KMS-11 (cell line): Measurements from ENCODE around the gene CADPS2.

Experiments used
- H2AFZ ChIP-seq: fragments of 200-600 bp; sonication (generic); 2 replicates; pipeline ENCODE4 v1.6.1; 2016; ENCODE audit warnings: antibody characterized with exemption, mixed run types, low read depth
- H3K27ac ChIP-seq: fragments of 200-600 bp; sonication (generic); 2 replicates; pipeline ENCODE4 v1.6.1; 2016; ENCODE audit warnings: mild to moderate bottlenecking, mixed run types
- H3K27me3 ChIP-seq: fragments of 200-600 bp; sonication (generic); 2 replicates; pipeline ENCODE4 v1.6.1; 2017; ENCODE audit warnings: mild to moderate bottlenecking, low read depth, mixed run types, moderate library complexity; ENCODE audit not compliant: insufficient read depth
- H3K36me3 ChIP-seq: fragments of 200-600 bp; sonication (generic); 2 replicates; pipeline ENCODE4 v1.6.1; 2017; ENCODE audit warnings: mild to moderate bottlenecking, mixed run types; ENCODE audit not compliant: insufficient read depth
- H3K4me1 ChIP-seq: fragments of 200-600 bp; sonication (generic); 2 replicates; pipeline ENCODE4 v1.6.1; 2016; ENCODE audit warnings: mild to moderate bottlenecking, low read depth, mixed run types; ENCODE audit not compliant: poor library complexity, severe bottlenecking
- H3K4me2 ChIP-seq: fragments of 200-600 bp; sonication (generic); 2 replicates; pipeline ENCODE4 v1.7.0; 2016; ENCODE audit warnings: mild to moderate bottlenecking, mixed run types
- H3K4me3 ChIP-seq: fragments of 200-600 bp; sonication (generic); IDR thresholded peaks from 2 replicates; pipeline ENCODE4 v1.6.1; 2017; ENCODE audit warnings: low read depth, low read length, mixed read lengths; ENCODE audit not compliant: insufficient read depth
- H3K79me2 ChIP-seq: fragments of 200-600 bp; sonication (generic); 2 replicates; pipeline ENCODE4 v1.6.1; 2016; ENCODE audit warnings: low read depth, mixed run types; ENCODE audit not compliant: insufficient read depth
- H3K9ac ChIP-seq: fragments of 200-600 bp; sonication (generic); 2 replicates; pipeline ENCODE4 v1.6.1; 2016; ENCODE audit warnings: mild to moderate bottlenecking, mixed run types
- H4K20me1 ChIP-seq: fragments of 200-600 bp; sonication (generic); 2 replicates; pipeline ENCODE4 v1.6.1; 2016; ENCODE audit warnings: mild to moderate bottlenecking, mixed run types; ENCODE audit not compliant: insufficient read depth
- TF ChIP-seq, protein P1 (sequence below): fragments of 200-600 bp; sonication (generic); conservative IDR thresholded peaks from 2 replicates; pipeline ENCODE4 v1.6.1; 2017; ENCODE audit warnings: low read depth, mild to moderate bottlenecking, antibody characterized with exemption, low read length, moderate library complexity, mixed read lengths

CADPS2 gene

DNA sequence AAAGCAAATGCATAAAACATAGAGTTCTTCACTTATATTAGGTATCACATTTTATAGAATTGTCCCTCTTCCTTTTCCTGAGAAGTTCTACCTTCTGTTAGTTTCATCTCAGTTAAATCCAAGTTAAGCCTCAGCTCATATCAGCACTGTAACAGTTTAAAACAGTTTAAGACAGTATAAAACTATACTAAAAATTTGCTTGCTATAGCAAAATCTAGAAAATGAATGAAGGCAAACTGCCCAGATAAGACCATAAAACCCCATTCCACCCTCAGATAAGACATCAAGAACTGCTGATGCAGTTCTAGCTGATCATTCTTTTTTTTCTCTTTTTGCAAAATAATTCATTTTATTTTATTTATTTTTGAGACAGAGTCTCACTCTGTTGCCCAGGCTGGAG, 364.5 kb downstream of the CADPS2 start:
- H3K27me3 ChIP-seq = no peaks in the 10 kb centered on the region
- peak overlapping the region; percentile 50 for H3K4me2 ChIP-seq
- H2AFZ ChIP-seq = no peak overlapping the region
- H3K4me1 ChIP-seq = peaks cover 48% of the 10 kb centered on the region
- H3K79me2 ChIP-seq = no peaks in the 10 kb centered on the region
- H3K27ac ChIP-seq = no peak overlapping the region
- H3K4me3 ChIP-seq = no peak overlapping the region
- H3K36me3 ChIP-seq = no peaks in the 10 kb centered on the region
- TF ChIP-seq, protein P1, sequence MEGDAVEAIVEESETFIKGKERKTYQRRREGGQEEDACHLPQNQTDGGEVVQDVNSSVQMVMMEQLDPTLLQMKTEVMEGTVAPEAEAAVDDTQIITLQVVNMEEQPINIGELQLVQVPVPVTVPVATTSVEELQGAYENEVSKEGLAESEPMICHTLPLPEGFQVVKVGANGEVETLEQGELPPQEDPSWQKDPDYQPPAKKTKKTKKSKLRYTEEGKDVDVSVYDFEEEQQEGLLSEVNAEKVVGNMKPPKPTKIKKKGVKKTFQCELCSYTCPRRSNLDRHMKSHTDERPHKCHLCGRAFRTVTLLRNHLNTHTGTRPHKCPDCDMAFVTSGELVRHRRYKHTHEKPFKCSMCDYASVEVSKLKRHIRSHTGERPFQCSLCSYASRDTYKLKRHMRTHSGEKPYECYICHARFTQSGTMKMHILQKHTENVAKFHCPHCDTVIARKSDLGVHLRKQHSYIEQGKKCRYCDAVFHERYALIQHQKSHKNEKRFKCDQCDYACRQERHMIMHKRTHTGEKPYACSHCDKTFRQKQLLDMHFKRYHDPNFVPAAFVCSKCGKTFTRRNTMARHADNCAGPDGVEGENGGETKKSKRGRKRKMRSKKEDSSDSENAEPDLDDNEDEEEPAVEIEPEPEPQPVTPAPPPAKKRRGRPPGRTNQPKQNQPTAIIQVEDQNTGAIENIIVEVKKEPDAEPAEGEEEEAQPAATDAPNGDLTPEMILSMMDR = no peak
- no peak overlapping the region for H3K9ac ChIP-seq
- H4K20me1 ChIP-seq = no peaks in the 10 kb centered on the region

DNA sequence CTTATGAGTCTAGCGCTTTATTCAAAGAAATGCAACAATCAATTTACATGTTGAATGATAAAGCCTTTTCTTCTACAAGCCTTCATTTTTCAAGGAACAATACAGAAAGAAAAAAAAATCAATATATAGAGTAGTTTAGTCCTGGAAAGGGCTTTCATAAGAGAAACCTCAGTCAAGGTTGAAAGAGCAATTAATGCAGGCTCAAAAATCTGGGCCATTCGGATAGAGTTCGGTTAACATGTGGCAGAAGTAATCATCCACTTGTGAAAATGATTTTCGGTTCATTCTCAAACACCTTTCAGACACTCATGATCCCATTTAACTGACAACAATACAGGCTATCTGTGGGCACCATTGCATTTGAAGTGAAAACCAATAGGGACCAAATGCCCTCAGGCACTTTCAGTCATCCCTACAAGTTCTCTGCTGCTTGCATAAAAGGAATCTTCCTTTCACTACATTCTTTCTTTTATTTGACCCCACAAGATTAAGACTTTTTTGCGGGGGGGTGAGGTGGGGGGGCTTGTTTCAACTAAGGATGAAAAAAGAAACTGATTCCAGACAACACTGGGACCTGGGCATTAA, 365.2 kb downstream of the CADPS2 start:
- H3K79me2 ChIP-seq = no peaks in the 10 kb centered on the region

DNA sequence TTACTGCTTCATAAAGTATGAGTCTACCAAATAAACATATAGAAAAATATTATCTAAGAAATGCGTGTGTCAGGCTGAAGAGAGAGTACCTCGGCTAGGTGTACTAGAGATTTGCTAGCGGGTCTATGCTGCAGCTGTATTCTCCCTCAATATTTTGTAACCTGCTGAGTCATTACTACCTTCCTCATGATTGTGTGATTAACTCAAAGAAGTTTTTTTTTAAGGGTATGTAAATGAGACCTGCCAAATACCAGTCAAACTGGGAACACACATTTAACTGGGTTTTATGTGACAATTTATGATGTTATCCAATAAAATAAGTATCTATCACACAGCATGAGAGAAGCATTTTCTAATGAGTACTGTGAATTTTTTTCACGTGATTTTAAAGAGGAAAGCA, 367.8 kb downstream of the CADPS2 start:
- no peak overlapping the region for H2AFZ ChIP-seq

More for the DNA sequence above, 365.2 kb downstream of the CADPS2 start:
- H3K36me3 ChIP-seq = no peaks in the 10 kb centered on the region
- TF ChIP-seq, protein P1 = no peak
- H3K4me3 ChIP-seq = no peak overlapping the region
- peak overlapping the region; percentile 50 for H3K4me2 ChIP-seq
- H3K27me3 ChIP-seq = no peaks in the 10 kb centered on the region
- H3K4me1 ChIP-seq = peaks cover 55% of the 10 kb centered on the region
- H3K9ac ChIP-seq = no peak overlapping the region
- H3K27ac ChIP-seq = no peak overlapping the region; the same call in 1 of the 2 replicates
- no peak overlapping the region for H2AFZ ChIP-seq
- H4K20me1 ChIP-seq = no peaks in the 10 kb centered on the region

DNA sequence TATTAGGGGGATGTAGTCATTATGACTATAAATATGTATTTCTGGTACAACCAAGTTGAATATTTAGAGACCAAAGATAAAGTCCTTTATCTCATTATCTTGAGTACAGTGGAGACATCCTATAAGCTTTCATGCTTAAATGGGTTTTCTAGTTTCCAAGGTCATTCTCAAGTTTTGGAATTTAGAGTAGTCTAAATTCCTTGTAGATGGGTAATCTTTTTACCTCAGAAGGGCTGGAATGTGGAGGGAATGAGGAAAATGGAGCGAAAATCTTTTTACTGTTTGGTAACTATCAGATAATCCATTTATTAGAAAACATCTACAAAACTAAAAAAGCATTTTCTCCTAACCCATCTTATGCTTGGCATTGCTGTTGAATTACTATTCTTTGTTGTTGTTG, 368.7 kb downstream of the CADPS2 start:
- H3K4me2 ChIP-seq = no peak overlapping the region

More for the DNA sequence above, 367.8 kb downstream of the CADPS2 start:
- no peak overlapping the region for H3K27ac ChIP-seq
- no peak overlapping the region for H3K9ac ChIP-seq
- no peaks in the 10 kb centered on the region for H4K20me1 ChIP-seq
- no peaks in the 10 kb centered on the region for H3K27me3 ChIP-seq
- no peak overlapping the region for H3K4me2 ChIP-seq
- H3K79me2 ChIP-seq = no peaks in the 10 kb centered on the region
- TF ChIP-seq, protein P1 = no peak
- no peak overlapping the region for H3K4me3 ChIP-seq
- peaks cover 70% of the 10 kb centered on the region for H3K4me1 ChIP-seq
- H3K36me3 ChIP-seq = no peaks in the 10 kb centered on the region

More for the DNA sequence above, 368.7 kb downstream of the CADPS2 start:
- H2AFZ ChIP-seq = no peak overlapping the region
- TF ChIP-seq, protein P1 = no peak
- no peaks in the 10 kb centered on the region for H3K36me3 ChIP-seq
- H3K4me1 ChIP-seq = peaks cover 70% of the 10 kb centered on the region
- H3K27me3 ChIP-seq = no peaks in the 10 kb centered on the region
- no peak overlapping the region for H3K9ac ChIP-seq
- H3K4me3 ChIP-seq = no peak overlapping the region
- H3K79me2 ChIP-seq = no peaks in the 10 kb centered on the region
- H4K20me1 ChIP-seq = no peaks in the 10 kb centered on the region
- H3K27ac ChIP-seq = no peak overlapping the region
